Measurements from ENCODE around the gene NF1. TPM values are rescaled to one million over a fixed set of nuclear protein-coding genes. Genes with fewer than 3 reads are reported as not detected.

Gene NF1
- total RNA-seq, 5 donors from 2014 or later (not counting 1 experiment from before 2014, with no cell fraction given), result 30.8 to 32.6 (median 31.8) TPM

DNA sequence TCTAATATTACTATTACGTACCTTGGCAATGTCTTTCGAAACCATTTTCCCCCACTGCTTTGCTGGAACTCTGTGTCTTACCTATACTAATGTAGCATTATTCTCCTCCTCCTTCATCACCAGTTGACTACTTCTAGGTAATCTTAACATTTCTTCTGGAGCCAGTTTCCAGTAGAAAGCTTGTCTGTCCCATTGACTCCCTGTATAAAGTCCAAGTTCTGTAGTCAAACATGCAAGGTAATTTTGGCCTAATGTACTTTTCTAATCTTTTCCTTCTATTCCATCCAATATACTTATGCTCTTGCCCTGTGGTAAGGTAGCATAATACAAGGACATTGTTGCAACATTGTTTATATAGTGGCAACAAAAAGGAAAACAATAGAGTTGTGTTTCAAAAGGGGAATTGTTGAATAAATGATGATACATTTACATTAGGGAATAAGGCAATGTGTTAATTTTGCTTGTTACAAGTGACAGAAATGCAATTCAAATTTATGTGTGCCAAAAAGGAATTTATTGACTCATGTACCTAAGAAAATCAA is 174.3 kb downstream of the NF1 start:
- Mint-ChIP-seq H3K9me3 (no peaks in the 10 kb centered on the region), H3K4me3 (no peak overlapping the region), H3K36me3 (peaks cover 34% of the 10 kb centered on the region), H3K27ac (no peak overlapping the region), H3K4me1 (no peaks in the 10 kb centered on the region), H3K27me3 (no peaks in the 10 kb centered on the region)
- ATAC-seq (replicated peaks in 1 of 4), result no peak
- Histone ChIP-seq H3K27me3 (replicated peaks in 1 of 2; ENCODE audit: control insufficient read depth in 2 of 2, extremely low read depth in 1 of 2, insufficient read depth in 2 of 2, low read length in 1 of 2) (no peaks in the 10 kb centered on the region), H3K36me3 (ENCODE audit: control insufficient read depth in 2 of 2, extremely low read depth in 1 of 2, insufficient read depth in 1 of 2, low read length in 1 of 2) (peaks cover 0 to 9% of the 10 kb centered on the region in 2 donors), H3K9me3 (no peaks in the 10 kb centered on the region), H3K4me1 (ENCODE audit: control insufficient read depth in 1 of 2, extremely low read depth in 1 of 2, insufficient read depth in 2 of 2, low read length in 2 of 2) (no peaks in the 10 kb centered on the region), H3K4me3 (ENCODE audit: control insufficient read depth in 1 of 2, extremely low read depth in 1 of 2, low read length in 1 of 2) (no peak overlapping the region), H3K27ac (ENCODE audit: low read length) (no peak overlapping the region)
- ChIA-PET CTCF (interaction anchor here in 1 of 2 donors (0.7 kb wide), 1 partner anchor 393 kb away, joined by 3 read pairs; no protein-coding TSS in a partner anchor), POLR2A (no interaction called here)
- WGBS (ENCODE audit: insufficient coverage), result 100% methylated on average over 1 of the region's 2 CpGs
- no peak for DNase-seq

DNA sequence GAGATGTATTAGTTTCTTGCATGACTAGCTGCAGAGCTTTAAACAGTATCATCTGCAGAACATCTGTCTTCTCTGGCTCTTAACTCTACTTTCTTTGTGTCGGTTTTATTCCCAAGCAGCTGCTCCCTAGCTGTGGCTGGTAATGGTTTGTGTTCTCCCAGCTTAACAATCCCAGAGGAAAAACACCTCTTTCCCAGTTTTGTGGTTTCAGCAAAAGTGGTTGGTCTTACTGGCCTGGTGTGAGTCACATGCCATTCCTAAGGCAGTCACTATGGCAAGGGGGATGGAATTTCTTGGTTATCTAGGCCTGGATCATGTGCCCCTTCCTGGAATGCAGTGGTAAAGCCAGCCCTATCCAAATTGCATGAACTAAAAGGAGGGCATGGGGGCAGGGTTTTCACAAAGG is 174.8 kb downstream of the NF1 start:
- Histone ChIP-seq H3K36me3 (ENCODE audit: control insufficient read depth in 2 of 2, extremely low read depth in 1 of 2, insufficient read depth in 1 of 2, low read length in 1 of 2) (peaks cover 0 to 9% of the 10 kb centered on the region in 2 donors), H3K9me3 (no peaks in the 10 kb centered on the region), H3K27me3 (replicated peaks in 1 of 2; ENCODE audit: control insufficient read depth in 2 of 2, extremely low read depth in 1 of 2, insufficient read depth in 2 of 2, low read length in 1 of 2) (no peaks in the 10 kb centered on the region), H3K4me1 (ENCODE audit: control insufficient read depth in 1 of 2, extremely low read depth in 1 of 2, insufficient read depth in 2 of 2, low read length in 2 of 2) (no peaks in the 10 kb centered on the region), H3K27ac (ENCODE audit: low read length) (no peak overlapping the region), H3K4me3 (ENCODE audit: control insufficient read depth in 1 of 2, extremely low read depth in 1 of 2, low read length in 1 of 2) (no peak overlapping the region)
- H3K4me1 Mint-ChIP-seq, result no peaks in the 10 kb centered on the region
- DNase-seq (no peak), ATAC-seq (replicated peaks in 1 of 4) (no peak)
- ChIA-PET CTCF (no interaction called here), POLR2A (no interaction called here)
- WGBS (ENCODE audit: insufficient coverage), result no CpG with 5 or more reads among the region's 1 CpG
- H3K27me3 Mint-ChIP-seq, result no peaks in the 10 kb centered on the region
- H3K36me3 Mint-ChIP-seq, result peaks cover 38% of the 10 kb centered on the region
- no peak overlapping the region for H3K4me3 Mint-ChIP-seq
- H3K9me3 Mint-ChIP-seq, result no peaks in the 10 kb centered on the region
- no peak overlapping the region for H3K27ac Mint-ChIP-seq

DNA sequence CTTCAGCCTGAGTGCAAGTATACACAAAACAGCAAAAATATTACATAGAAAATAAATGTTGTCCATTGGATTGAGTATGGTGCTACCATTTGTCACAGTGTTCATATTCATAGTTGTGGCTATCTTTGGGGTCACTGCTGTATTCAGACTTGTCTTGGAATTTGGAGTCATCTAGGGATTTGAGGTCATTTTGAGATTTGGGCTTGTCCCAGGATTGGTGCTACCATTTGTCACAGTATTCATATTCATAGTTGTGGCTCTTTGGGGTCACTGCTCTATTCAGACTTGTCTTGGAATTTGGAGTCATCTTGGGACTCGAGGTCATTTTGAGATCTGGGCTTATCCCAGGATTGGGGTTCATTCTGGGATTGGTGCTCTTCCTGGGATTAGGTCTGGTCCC is 177.5 kb downstream of the NF1 start:
- ATAC-seq (replicated peaks in 1 of 4) (no peak), DNase-seq (no peak)
- no peaks in the 10 kb centered on the region for H3K4me1 ChIP-seq (ENCODE audit: control insufficient read depth in 1 of 2, extremely low read depth in 1 of 2, insufficient read depth in 2 of 2, low read length in 2 of 2)
- Mint-ChIP-seq H3K9me3 (no peaks in the 10 kb centered on the region), H3K4me1 (no peaks in the 10 kb centered on the region), H3K36me3 (peaks cover 38% of the 10 kb centered on the region), H3K4me3 (no peak overlapping the region), H3K27ac (no peak overlapping the region), H3K27me3 (no peaks in the 10 kb centered on the region)
- no peak overlapping the region for H3K4me3 ChIP-seq (ENCODE audit: control insufficient read depth in 1 of 2, extremely low read depth in 1 of 2, low read length in 1 of 2)
- no peak overlapping the region for H3K27ac ChIP-seq (ENCODE audit: low read length)
- H3K27me3 ChIP-seq (replicated peaks in 1 of 2; ENCODE audit: control insufficient read depth in 2 of 2, extremely low read depth in 1 of 2, insufficient read depth in 2 of 2, low read length in 1 of 2), result no peaks in the 10 kb centered on the region
- H3K36me3 ChIP-seq (ENCODE audit: control insufficient read depth in 2 of 2, extremely low read depth in 1 of 2, insufficient read depth in 1 of 2, low read length in 1 of 2), result peaks cover 0 to 6% of the 10 kb centered on the region in 2 donors
- CTCF ChIA-PET, result no interaction called here
- no peaks in the 10 kb centered on the region for H3K9me3 ChIP-seq
- whole genome bisulfite sequencing (ENCODE audit: insufficient coverage), result 100% methylated on average over 1 of the region's 1 CpG
- POLR2A ChIA-PET, result interaction anchor here in 1 of 2 donors (1.0 kb wide), 1 partner anchor 68 kb away, joined by 11 read pairs; no protein-coding TSS in a partner anchor

DNA sequence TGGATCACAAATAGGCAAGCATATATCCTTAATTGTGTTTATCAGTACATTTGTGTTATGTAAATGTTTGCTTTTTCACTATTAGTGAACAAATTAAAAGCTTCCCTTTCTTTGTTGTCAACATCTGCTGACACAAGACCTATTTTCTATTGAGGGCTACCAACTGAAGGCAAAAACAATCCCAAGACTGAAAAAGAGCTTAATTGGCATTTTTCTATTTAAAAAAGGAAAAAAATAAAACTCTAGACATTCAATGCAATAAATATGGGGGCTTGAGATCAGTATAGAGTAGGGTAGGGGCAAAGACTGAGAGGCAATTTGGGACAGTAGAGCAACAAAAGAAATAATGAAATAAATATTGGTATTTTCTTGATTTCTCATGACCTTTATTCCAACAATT is 178.0 kb downstream of the NF1 start:
- H3K4me1 Mint-ChIP-seq, result no peaks in the 10 kb centered on the region
- H3K27me3 ChIP-seq (replicated peaks in 1 of 2; ENCODE audit: control insufficient read depth in 2 of 2, extremely low read depth in 1 of 2, insufficient read depth in 2 of 2, low read length in 1 of 2), result no peaks in the 10 kb centered on the region
- ATAC-seq (replicated peaks in 1 of 4) (no peak), DNase-seq (no peak)
- H3K36me3 ChIP-seq (ENCODE audit: control insufficient read depth in 2 of 2, extremely low read depth in 1 of 2, insufficient read depth in 1 of 2, low read length in 1 of 2), result peaks cover 0 to 6% of the 10 kb centered on the region in 2 donors
- no peak overlapping the region for H3K27ac ChIP-seq (ENCODE audit: low read length)
- ChIA-PET CTCF (no interaction called here), POLR2A (interaction anchor here in 1 of 2 donors (1.0 kb wide), 1 partner anchor 68 kb away, joined by 11 read pairs; no protein-coding TSS in a partner anchor)
- no peaks in the 10 kb centered on the region for H3K9me3 ChIP-seq
- no peak overlapping the region for H3K4me3 ChIP-seq (ENCODE audit: control insufficient read depth in 1 of 2, extremely low read depth in 1 of 2, low read length in 1 of 2)
- no peak overlapping the region for H3K27ac Mint-ChIP-seq
- no peak overlapping the region for H3K4me3 Mint-ChIP-seq
- peaks cover 32% of the 10 kb centered on the region for H3K36me3 Mint-ChIP-seq
- no peaks in the 10 kb centered on the region for H3K27me3 Mint-ChIP-seq
- no peaks in the 10 kb centered on the region for H3K4me1 ChIP-seq (ENCODE audit: control insufficient read depth in 1 of 2, extremely low read depth in 1 of 2, insufficient read depth in 2 of 2, low read length in 2 of 2)
- H3K9me3 Mint-ChIP-seq, result no peaks in the 10 kb centered on the region

DNA sequence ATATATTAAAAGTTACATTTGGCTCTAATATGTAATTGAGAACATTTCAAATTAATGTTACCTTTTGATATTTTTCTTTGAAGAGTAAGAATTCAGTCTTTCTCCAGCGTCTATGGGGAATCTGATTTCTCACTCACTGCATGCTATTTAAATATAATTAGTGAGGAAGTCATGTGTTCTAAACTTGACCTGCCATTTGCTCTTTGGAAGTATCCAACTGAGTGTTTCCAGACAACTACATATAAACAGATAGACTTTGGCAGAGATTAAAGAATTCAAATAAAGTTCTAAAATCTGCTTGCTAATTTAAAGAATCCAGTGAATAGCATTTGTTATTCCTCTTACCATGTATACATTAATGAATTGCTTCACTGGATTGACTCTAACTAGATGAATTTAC is 178.7 kb downstream of the NF1 start:
- Histone ChIP-seq H3K4me3 (ENCODE audit: control insufficient read depth in 1 of 2, extremely low read depth in 1 of 2, low read length in 1 of 2) (no peak overlapping the region), H3K4me1 (ENCODE audit: control insufficient read depth in 1 of 2, extremely low read depth in 1 of 2, insufficient read depth in 2 of 2, low read length in 2 of 2) (no peaks in the 10 kb centered on the region), H3K27ac (ENCODE audit: low read length) (no peak overlapping the region), H3K27me3 (replicated peaks in 1 of 2; ENCODE audit: control insufficient read depth in 2 of 2, extremely low read depth in 1 of 2, insufficient read depth in 2 of 2, low read length in 1 of 2) (no peaks in the 10 kb centered on the region), H3K36me3 (ENCODE audit: control insufficient read depth in 2 of 2, extremely low read depth in 1 of 2, insufficient read depth in 1 of 2, low read length in 1 of 2) (peaks cover 0 to 6% of the 10 kb centered on the region in 2 donors), H3K9me3 (no peaks in the 10 kb centered on the region)
- POLR2A ChIA-PET, result no interaction called here
- ATAC-seq (replicated peaks in 1 of 4), result no peak
- H3K4me1 Mint-ChIP-seq, result no peaks in the 10 kb centered on the region
- CTCF ChIA-PET, result no interaction called here
- no CpG with 5 or more reads among the region's 1 CpG for WGBS (ENCODE audit: insufficient coverage)
- no peak for DNase-seq
- H3K27ac Mint-ChIP-seq, result no peak overlapping the region
- H3K36me3 Mint-ChIP-seq, result peaks cover 28% of the 10 kb centered on the region
- no peaks in the 10 kb centered on the region for H3K9me3 Mint-ChIP-seq
- no peaks in the 10 kb centered on the region for H3K27me3 Mint-ChIP-seq
- no peak overlapping the region for H3K4me3 Mint-ChIP-seq

DNA sequence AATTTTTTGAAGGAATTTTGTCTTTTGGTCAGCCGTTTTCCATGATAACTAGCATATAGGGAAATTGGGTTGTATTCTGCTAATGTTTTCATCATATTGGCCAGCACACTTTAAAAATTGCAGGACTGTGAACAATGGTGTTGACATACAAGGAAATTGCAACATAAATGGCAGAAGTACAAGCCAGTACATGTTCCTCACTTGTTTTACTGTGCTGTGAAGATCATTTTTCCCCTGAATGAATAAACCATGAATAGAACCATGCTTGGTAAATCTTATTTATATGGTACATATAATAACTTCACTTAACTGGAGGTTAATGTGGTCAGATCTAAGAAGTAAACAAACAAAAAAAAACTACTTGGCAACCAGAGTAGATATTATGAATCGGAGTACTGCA is 179.5 kb downstream of the NF1 start:
- WGBS (ENCODE audit: insufficient coverage), result 100% methylated on average over 1 of the region's 2 CpGs
- Histone ChIP-seq H3K4me3 (ENCODE audit: control insufficient read depth in 1 of 2, extremely low read depth in 1 of 2, low read length in 1 of 2) (no peak overlapping the region), H3K27me3 (replicated peaks in 1 of 2; ENCODE audit: control insufficient read depth in 2 of 2, extremely low read depth in 1 of 2, insufficient read depth in 2 of 2, low read length in 1 of 2) (no peaks in the 10 kb centered on the region), H3K4me1 (ENCODE audit: control insufficient read depth in 1 of 2, extremely low read depth in 1 of 2, insufficient read depth in 2 of 2, low read length in 2 of 2) (no peaks in the 10 kb centered on the region), H3K9me3 (no peaks in the 10 kb centered on the region), H3K27ac (ENCODE audit: low read length) (no peak overlapping the region), H3K36me3 (ENCODE audit: control insufficient read depth in 2 of 2, extremely low read depth in 1 of 2, insufficient read depth in 1 of 2, low read length in 1 of 2) (peaks cover 0 to 3% of the 10 kb centered on the region in 2 donors)
- ATAC-seq (replicated peaks in 1 of 4) (no peak), DNase-seq (no peak)
- H3K4me1 Mint-ChIP-seq, result no peaks in the 10 kb centered on the region
- CTCF ChIA-PET, result no interaction called here
- H3K4me3 Mint-ChIP-seq, result no peak overlapping the region
- no peak overlapping the region for H3K27ac Mint-ChIP-seq
- POLR2A ChIA-PET, result no interaction called here
- H3K36me3 Mint-ChIP-seq, result peaks cover 24% of the 10 kb centered on the region
- no peaks in the 10 kb centered on the region for H3K9me3 Mint-ChIP-seq
- no peaks in the 10 kb centered on the region for H3K27me3 Mint-ChIP-seq

DNA sequence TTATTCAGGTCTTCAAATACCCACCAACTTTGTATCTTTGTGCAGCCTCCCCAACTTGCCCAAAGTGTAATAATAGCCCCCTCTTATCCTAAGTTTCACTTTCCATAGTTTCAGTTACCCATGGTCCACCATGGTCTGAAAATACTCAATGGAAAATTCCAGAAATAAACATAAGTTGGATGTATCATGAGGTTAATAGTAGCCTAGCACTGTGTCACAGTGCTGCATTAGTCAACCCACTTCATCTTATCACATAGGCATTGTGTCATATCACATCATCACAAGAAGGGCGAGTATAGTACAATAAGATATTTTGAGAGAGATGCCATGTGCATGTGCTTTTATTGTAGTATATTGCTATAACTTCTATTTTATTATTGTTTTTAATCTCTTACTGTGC is 180.3 kb downstream of the NF1 start:
- H3K4me1 Mint-ChIP-seq, result no peaks in the 10 kb centered on the region
- H3K36me3 Mint-ChIP-seq, result peaks cover 22% of the 10 kb centered on the region
- CTCF ChIA-PET, result no interaction called here
- H3K27ac Mint-ChIP-seq, result no peak overlapping the region
- H3K4me3 Mint-ChIP-seq, result no peak overlapping the region
- WGBS (ENCODE audit: insufficient coverage), result no CpG with 5 or more reads among the region's 1 CpG
- Histone ChIP-seq H3K27ac (ENCODE audit: low read length) (no peak overlapping the region), H3K4me3 (ENCODE audit: control insufficient read depth in 1 of 2, extremely low read depth in 1 of 2, low read length in 1 of 2) (no peak overlapping the region), H3K27me3 (replicated peaks in 1 of 2; ENCODE audit: control insufficient read depth in 2 of 2, extremely low read depth in 1 of 2, insufficient read depth in 2 of 2, low read length in 1 of 2) (no peaks in the 10 kb centered on the region), H3K4me1 (ENCODE audit: control insufficient read depth in 1 of 2, extremely low read depth in 1 of 2, insufficient read depth in 2 of 2, low read length in 2 of 2) (no peaks in the 10 kb centered on the region), H3K9me3 (no peaks in the 10 kb centered on the region), H3K36me3 (ENCODE audit: control insufficient read depth in 2 of 2, extremely low read depth in 1 of 2, insufficient read depth in 1 of 2, low read length in 1 of 2) (no peaks in the 10 kb centered on the region)
- no peak for ATAC-seq (replicated peaks in 1 of 4)
- POLR2A ChIA-PET, result no interaction called here
- H3K27me3 Mint-ChIP-seq, result no peaks in the 10 kb centered on the region
- H3K9me3 Mint-ChIP-seq, result no peaks in the 10 kb centered on the region
- DNase-seq, result no peak
